Measurements from ENCODE around the gene ESM1.
"Not testable (repeated sequence)": the region's sequence is repeated elsewhere in the genome, so short reads cannot be mapped to it uniquely, and the experiment has no call there.

The ESM1 gene

GRCh38 chr5:54985301-54986268 lies at the start of gene ESM1:
Gene ESM1, minus strand, starts transcription at chr5:54985593. Its CDS starts 76 bp downstream, at chr5:54985517.
- DNase-seq (ENCODE audit: low spot score) = peak; percentile 81

- DNase-seq (ENCODE audit: low spot score) = no peak
Observed at GRCh38 chr5:55033568-55033967, 48.2 kb upstream of the ESM1 start.

GRCh38 chr5:55031492-55031891 lies 46.1 kb upstream of the ESM1 start:
- no peak for DNase-seq (ENCODE audit: low spot score)

GRCh38 chr5:55030676-55031369 lies 45.4 kb upstream of the ESM1 start:
- DNase-seq (ENCODE audit: low spot score) = no peak

- no peak for DNase-seq (ENCODE audit: low spot score)
Observed at GRCh38 chr5:55030220-55030619, 44.8 kb upstream of the ESM1 start.

GRCh38 chr5:55027595-55027994 lies 42.2 kb upstream of the ESM1 start:
- no peak for DNase-seq (ENCODE audit: low spot score)

- no peak for DNase-seq (ENCODE audit: low spot score)
Observed at GRCh38 chr5:55022450-55022849, 37.1 kb upstream of the ESM1 start.

GRCh38 chr5:55021821-55022220 lies 36.4 kb upstream of the ESM1 start:
- no peak for DNase-seq (ENCODE audit: low spot score)

- DNase-seq (ENCODE audit: low spot score) = no peak
Observed at GRCh38 chr5:55021410-55021809, 36.0 kb upstream of the ESM1 start.

- not testable (repeated sequence) for DNase-seq (ENCODE audit: low spot score)
Observed at GRCh38 chr5:55010149-55010548, 24.8 kb upstream of the ESM1 start.

GRCh38 chr5:55004729-55005128 lies 19.3 kb upstream of the ESM1 start:
- peak; percentile 73 for DNase-seq (ENCODE audit: low spot score)

- no peak for DNase-seq (ENCODE audit: low spot score)
Observed at GRCh38 chr5:55003432-55004065, 18.2 kb upstream of the ESM1 start.

- not testable (repeated sequence) for DNase-seq (ENCODE audit: low spot score)
Observed at GRCh38 chr5:55002166-55002565, 16.8 kb upstream of the ESM1 start.

- DNase-seq (ENCODE audit: low spot score) = no peak
Observed at GRCh38 chr5:54997081-54997480, 11.7 kb upstream of the ESM1 start.

- peak; percentile 34 for DNase-seq (ENCODE audit: low spot score)
Observed at GRCh38 chr5:54996466-54996865, 11.1 kb upstream of the ESM1 start.

GRCh38 chr5:54995168-54995567 lies 9.8 kb upstream of the ESM1 start:
- no peak for DNase-seq (ENCODE audit: low spot score)

- DNase-seq (ENCODE audit: low spot score) = no peak
Observed at GRCh38 chr5:54994628-54995027, 9.2 kb upstream of the ESM1 start.

GRCh38 chr5:54993318-54993717 lies 7.9 kb upstream of the ESM1 start:
- peak; percentile 11 for DNase-seq (ENCODE audit: low spot score)

GRCh38 chr5:54991416-54991815 lies 6.0 kb upstream of the ESM1 start:
- DNase-seq (ENCODE audit: low spot score) = no peak

- peak; percentile 80 for DNase-seq (ENCODE audit: low spot score)
Observed at GRCh38 chr5:54990841-54991258, 5.5 kb upstream of the ESM1 start.

GRCh38 chr5:54988817-54989216 lies 3.4 kb upstream of the ESM1 start:
- DNase-seq (ENCODE audit: low spot score) = no peak

GRCh38 chr5:54988218-54988617 lies 2.8 kb upstream of the ESM1 start:
- no peak for DNase-seq (ENCODE audit: low spot score)

GRCh38 chr5:54986269-54986654 lies 869 bp upstream of the ESM1 start:
- no peak for DNase-seq (ENCODE audit: low spot score)
